WTC11 (cell line): ENCODE data around the gene TRIM44.

Source experiments
- CREB1 ChIP-seq: sonication (generic); formaldehyde crosslinking; IDR thresholded peaks from 2 replicates; pipeline ENCODE4 v1.8.0; 2023; ENCODE audit warnings: mild to moderate bottlenecking, missing genetic modification reagents
- GABPB1 ChIP-seq: sonication (generic); formaldehyde crosslinking; IDR thresholded peaks from 2 replicates; pipeline ENCODE4 v1.8.1; 2023; ENCODE audit warnings: mild to moderate bottlenecking, missing genetic modification reagents
- JUN ChIP-seq: sonication (generic); formaldehyde crosslinking; IDR thresholded peaks from 2 replicates; pipeline ENCODE4 v1.8.0; 2023; ENCODE audit warnings: mild to moderate bottlenecking, missing genetic modification reagents
- NFYB ChIP-seq: sonication (generic); formaldehyde crosslinking; conservative IDR thresholded peaks from 2 replicates; pipeline ENCODE4 v1.8.0; 2022; ENCODE audit warnings: low read depth, missing genetic modification reagents
- TEAD4 ChIP-seq: sonication (generic); formaldehyde crosslinking; IDR thresholded peaks from 2 replicates; pipeline ENCODE4 v1.8.0; 2022; ENCODE audit warnings: mild to moderate bottlenecking, missing genetic modification reagents
- TF ChIP-seq, protein P1 (sequence below): sonication (generic); formaldehyde crosslinking; conservative IDR thresholded peaks from 2 replicates; pipeline ENCODE4 v1.8.1; 2022; ENCODE audit warnings: mild to moderate bottlenecking, missing genetic modification reagents
- TF ChIP-seq, protein P2 (sequence below): fragments of 200-600 bp; IDR thresholded peaks from 2 replicates; pipeline ENCODE4 v1.8.0; 2022; ENCODE audit warnings: antibody characterized with exemption
- TF ChIP-seq, protein P3 (sequence below): sonication (generic); formaldehyde crosslinking; IDR thresholded peaks from 2 replicates; pipeline ENCODE4 v1.8.1; 2022; ENCODE audit warnings: missing genetic modification reagents, borderline replicate concordance
- TF ChIP-seq, protein P4 (sequence below): sonication (generic); formaldehyde crosslinking; IDR thresholded peaks from 2 replicates; pipeline ENCODE4 v1.8.0; 2022; ENCODE audit warnings: mild to moderate bottlenecking, missing genetic modification reagents
- TF ChIP-seq, protein P5 (sequence below): sonication (generic); formaldehyde crosslinking; IDR thresholded peaks from 2 replicates; pipeline ENCODE4 v1.8.1; 2023; ENCODE audit warnings: mild to moderate bottlenecking, missing genetic modification reagents, borderline replicate concordance
- TF ChIP-seq, protein P6 (sequence below): sonication (generic); formaldehyde crosslinking; IDR thresholded peaks from 2 replicates; pipeline ENCODE4 v1.8.1; 2023; ENCODE audit warnings: mild to moderate bottlenecking, missing genetic modification reagents, moderate library complexity

DNA sequence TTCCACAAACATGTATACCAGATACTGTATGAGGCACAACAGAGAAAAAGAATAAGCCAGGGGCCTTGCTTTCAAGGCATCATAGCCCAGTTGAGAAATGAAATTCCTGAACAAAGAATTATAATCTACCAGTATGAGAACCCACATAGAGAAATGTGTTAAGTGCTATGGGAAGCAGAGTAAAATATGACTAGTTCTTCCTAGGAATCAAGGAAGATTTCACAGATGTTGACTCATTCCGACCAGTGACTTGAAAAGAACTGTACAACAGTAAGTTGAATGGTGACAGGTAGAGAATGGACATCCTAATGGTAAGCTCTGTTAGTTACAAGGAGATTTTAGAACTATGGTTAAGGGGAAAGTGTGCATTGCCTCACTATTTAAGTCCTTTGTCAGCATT, 102.6 kb downstream of the TRIM44 start:
- TF ChIP-seq GABPB1 (CRISPR knock-in tag) = no peak
- TF ChIP-seq TEAD4 (CRISPR knock-in tag) = no peak
- TF ChIP-seq, protein P1, sequence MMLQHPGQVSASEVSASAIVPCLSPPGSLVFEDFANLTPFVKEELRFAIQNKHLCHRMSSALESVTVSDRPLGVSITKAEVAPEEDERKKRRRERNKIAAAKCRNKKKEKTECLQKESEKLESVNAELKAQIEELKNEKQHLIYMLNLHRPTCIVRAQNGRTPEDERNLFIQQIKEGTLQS (CRISPR knock-in tag) = no peak
- TF ChIP-seq, protein P2, sequence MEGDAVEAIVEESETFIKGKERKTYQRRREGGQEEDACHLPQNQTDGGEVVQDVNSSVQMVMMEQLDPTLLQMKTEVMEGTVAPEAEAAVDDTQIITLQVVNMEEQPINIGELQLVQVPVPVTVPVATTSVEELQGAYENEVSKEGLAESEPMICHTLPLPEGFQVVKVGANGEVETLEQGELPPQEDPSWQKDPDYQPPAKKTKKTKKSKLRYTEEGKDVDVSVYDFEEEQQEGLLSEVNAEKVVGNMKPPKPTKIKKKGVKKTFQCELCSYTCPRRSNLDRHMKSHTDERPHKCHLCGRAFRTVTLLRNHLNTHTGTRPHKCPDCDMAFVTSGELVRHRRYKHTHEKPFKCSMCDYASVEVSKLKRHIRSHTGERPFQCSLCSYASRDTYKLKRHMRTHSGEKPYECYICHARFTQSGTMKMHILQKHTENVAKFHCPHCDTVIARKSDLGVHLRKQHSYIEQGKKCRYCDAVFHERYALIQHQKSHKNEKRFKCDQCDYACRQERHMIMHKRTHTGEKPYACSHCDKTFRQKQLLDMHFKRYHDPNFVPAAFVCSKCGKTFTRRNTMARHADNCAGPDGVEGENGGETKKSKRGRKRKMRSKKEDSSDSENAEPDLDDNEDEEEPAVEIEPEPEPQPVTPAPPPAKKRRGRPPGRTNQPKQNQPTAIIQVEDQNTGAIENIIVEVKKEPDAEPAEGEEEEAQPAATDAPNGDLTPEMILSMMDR = no peak
- TF ChIP-seq, protein P3, sequence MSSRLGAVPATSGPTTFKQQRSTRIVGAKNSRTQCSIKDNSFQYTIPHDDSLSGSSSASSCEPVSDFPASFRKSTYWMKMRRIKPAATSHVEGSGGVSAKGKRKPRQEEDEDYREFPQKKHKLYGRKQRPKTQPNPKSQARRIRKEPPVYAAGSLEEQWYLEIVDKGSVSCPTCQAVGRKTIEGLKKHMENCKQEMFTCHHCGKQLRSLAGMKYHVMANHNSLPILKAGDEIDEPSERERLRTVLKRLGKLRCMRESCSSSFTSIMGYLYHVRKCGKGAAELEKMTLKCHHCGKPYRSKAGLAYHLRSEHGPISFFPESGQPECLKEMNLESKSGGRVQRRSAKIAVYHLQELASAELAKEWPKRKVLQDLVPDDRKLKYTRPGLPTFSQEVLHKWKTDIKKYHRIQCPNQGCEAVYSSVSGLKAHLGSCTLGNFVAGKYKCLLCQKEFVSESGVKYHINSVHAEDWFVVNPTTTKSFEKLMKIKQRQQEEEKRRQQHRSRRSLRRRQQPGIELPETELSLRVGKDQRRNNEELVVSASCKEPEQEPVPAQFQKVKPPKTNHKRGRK (CRISPR knock-in tag) = no peak
- no peak for TF ChIP-seq NFYB
- no peak for TF ChIP-seq CREB1 (CRISPR knock-in tag)
- TF ChIP-seq, protein P4, sequence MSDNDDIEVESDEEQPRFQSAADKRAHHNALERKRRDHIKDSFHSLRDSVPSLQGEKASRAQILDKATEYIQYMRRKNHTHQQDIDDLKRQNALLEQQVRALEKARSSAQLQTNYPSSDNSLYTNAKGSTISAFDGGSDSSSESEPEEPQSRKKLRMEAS = no peak
- TF ChIP-seq JUN = no peak
- TF ChIP-seq, protein P5, sequence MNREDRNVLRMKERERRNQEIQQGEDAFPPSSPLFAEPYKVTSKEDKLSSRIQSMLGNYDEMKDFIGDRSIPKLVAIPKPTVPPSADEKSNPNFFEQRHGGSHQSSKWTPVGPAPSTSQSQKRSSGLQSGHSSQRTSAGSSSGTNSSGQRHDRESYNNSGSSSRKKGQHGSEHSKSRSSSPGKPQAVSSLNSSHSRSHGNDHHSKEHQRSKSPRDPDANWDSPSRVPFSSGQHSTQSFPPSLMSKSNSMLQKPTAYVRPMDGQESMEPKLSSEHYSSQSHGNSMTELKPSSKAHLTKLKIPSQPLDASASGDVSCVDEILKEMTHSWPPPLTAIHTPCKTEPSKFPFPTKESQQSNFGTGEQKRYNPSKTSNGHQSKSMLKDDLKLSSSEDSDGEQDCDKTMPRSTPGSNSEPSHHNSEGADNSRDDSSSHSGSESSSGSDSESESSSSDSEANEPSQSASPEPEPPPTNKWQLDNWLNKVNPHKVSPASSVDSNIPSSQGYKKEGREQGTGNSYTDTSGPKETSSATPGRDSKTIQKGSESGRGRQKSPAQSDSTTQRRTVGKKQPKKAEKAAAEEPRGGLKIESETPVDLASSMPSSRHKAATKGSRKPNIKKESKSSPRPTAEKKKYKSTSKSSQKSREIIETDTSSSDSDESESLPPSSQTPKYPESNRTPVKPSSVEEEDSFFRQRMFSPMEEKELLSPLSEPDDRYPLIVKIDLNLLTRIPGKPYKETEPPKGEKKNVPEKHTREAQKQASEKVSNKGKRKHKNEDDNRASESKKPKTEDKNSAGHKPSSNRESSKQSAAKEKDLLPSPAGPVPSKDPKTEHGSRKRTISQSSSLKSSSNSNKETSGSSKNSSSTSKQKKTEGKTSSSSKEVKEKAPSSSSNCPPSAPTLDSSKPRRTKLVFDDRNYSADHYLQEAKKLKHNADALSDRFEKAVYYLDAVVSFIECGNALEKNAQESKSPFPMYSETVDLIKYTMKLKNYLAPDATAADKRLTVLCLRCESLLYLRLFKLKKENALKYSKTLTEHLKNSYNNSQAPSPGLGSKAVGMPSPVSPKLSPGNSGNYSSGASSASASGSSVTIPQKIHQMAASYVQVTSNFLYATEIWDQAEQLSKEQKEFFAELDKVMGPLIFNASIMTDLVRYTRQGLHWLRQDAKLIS = no peak
- TF ChIP-seq, protein P6, sequence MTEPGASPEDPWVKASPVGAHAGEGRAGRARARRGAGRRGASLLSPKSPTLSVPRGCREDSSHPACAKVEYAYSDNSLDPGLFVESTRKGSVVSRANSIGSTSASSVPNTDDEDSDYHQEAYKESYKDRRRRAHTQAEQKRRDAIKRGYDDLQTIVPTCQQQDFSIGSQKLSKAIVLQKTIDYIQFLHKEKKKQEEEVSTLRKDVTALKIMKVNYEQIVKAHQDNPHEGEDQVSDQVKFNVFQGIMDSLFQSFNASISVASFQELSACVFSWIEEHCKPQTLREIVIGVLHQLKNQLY (CRISPR knock-in tag) = no peak
